H9 (cell line): Measurements from ENCODE around the gene BCL11B. TPM values are rescaled to one million over a fixed set of nuclear protein-coding genes. Genes with fewer than 3 reads are reported as not detected.

ENCODE experiments used
- DNase-seq: peaks from one replicate; pipeline ENCODE4 v3.0.0-alpha.2; 2017
- H2AFZ ChIP-seq: one replicate; pipeline ENCODE4 v1.6.1; 2013; ENCODE audit warnings: mild to moderate bottlenecking, low read length, control low read depth, moderate library complexity
- H2AK5ac ChIP-seq: 2 replicates; pipeline ENCODE4 v1.6.1; 2013; ENCODE audit warnings: low read length, control low read depth, mixed read lengths; ENCODE audit not compliant: insufficient read length
- H2BK120ac ChIP-seq: one replicate; pipeline ENCODE4 v1.6.1; 2013; ENCODE audit warnings: low read depth, mild to moderate bottlenecking, low read length, control low read depth, inconsistent platforms; ENCODE audit not compliant: poor library complexity, severe bottlenecking
- H2BK12ac ChIP-seq: 2 replicates; pipeline ENCODE4 v1.6.1; 2013; ENCODE audit warnings: low read length, control low read depth, mixed read lengths, low read depth; ENCODE audit not compliant: insufficient read length
- H2BK15ac ChIP-seq: 2 replicates; pipeline ENCODE4 v1.6.1; 2013; ENCODE audit warnings: low read depth, low read length, control low read depth
- H2BK20ac ChIP-seq: one replicate; pipeline ENCODE4 v1.6.1; 2013; ENCODE audit warnings: low read depth, mild to moderate bottlenecking, low read length, control low read depth, inconsistent platforms; ENCODE audit not compliant: poor library complexity, severe bottlenecking
- H2BK5ac ChIP-seq: 2 replicates; pipeline ENCODE4 v1.6.1; 2013; ENCODE audit warnings: low read length, control low read depth, mixed read lengths; ENCODE audit not compliant: insufficient read length
- H3K14ac ChIP-seq: 2 replicates; pipeline ENCODE4 v1.6.1; 2013; ENCODE audit warnings: low read length, control low read depth; ENCODE audit not compliant: insufficient read depth
- H3K18ac ChIP-seq: 2 replicates; pipeline ENCODE4 v1.6.1; 2013; ENCODE audit warnings: low read depth, mild to moderate bottlenecking, mixed read lengths, low read length, control low read depth; ENCODE audit not compliant: insufficient read length
- H3K23ac ChIP-seq: 2 replicates; pipeline ENCODE4 v1.6.1; 2013; ENCODE audit warnings: low read length, control low read depth, mixed read lengths, low read depth; ENCODE audit not compliant: insufficient read length
- H3K23me2 ChIP-seq: 2 replicates; pipeline ENCODE4 v1.6.1; 2013; ENCODE audit warnings: low read depth, mild to moderate bottlenecking, mixed read lengths, low read length, control low read depth; ENCODE audit not compliant: insufficient read length, poor library complexity, severe bottlenecking
- H3K27ac ChIP-seq: 2 replicates; pipeline ENCODE4 v1.5.1; 2013; ENCODE audit warnings: low read length, control low read depth, mixed read lengths, low read depth; ENCODE audit not compliant: insufficient read length
- H3K27me3 ChIP-seq: 2 replicates; pipeline ENCODE4 v1.6.1; 2013; ENCODE audit warnings: low read length, control low read depth, inconsistent platforms; ENCODE audit not compliant: insufficient read depth
- H3K4ac ChIP-seq: 2 replicates; pipeline ENCODE4 v1.6.1; 2013; ENCODE audit warnings: low read depth, mild to moderate bottlenecking, control low read depth, inconsistent platforms, low read length, moderate library complexity
- H3K4me1 ChIP-seq: 2 replicates; pipeline ENCODE4 v1.6.1; 2013; ENCODE audit warnings: low read length, control low read depth, inconsistent platforms; ENCODE audit not compliant: insufficient read depth
- H3K4me2 ChIP-seq: 2 replicates; pipeline ENCODE4 v1.6.1; 2013; ENCODE audit warnings: low read length, control low read depth, mixed read lengths; ENCODE audit not compliant: insufficient read length, insufficient read depth
- H3K56ac ChIP-seq: 2 replicates; pipeline ENCODE4 v1.6.1; 2013; ENCODE audit warnings: low read depth, mild to moderate bottlenecking, mixed read lengths, low read length, control low read depth; ENCODE audit not compliant: insufficient read length
- H3K79me1 ChIP-seq: 2 replicates; pipeline ENCODE4 v1.6.1; 2013; ENCODE audit warnings: low read depth, mild to moderate bottlenecking, moderate library complexity, low read length, control low read depth, inconsistent platforms; ENCODE audit not compliant: insufficient read depth, poor library complexity, severe bottlenecking
- H3K79me2 ChIP-seq: 2 replicates; pipeline ENCODE4 v1.6.1; 2013; ENCODE audit warnings: low read length, control low read depth, inconsistent platforms; ENCODE audit not compliant: insufficient read depth
- H3K9ac ChIP-seq: 2 replicates; pipeline ENCODE4 v1.6.1; 2013; ENCODE audit warnings: low read length, control low read depth, mixed read lengths; ENCODE audit not compliant: insufficient read length; ENCODE audit errors: extremely low read depth
- H3K9me3 ChIP-seq: one replicate; pipeline ENCODE4 v1.6.1; 2013; ENCODE audit warnings: low read depth, low read length, inconsistent platforms; ENCODE audit not compliant: control insufficient read depth
- H3T11ph ChIP-seq: one replicate; pipeline ENCODE4 v1.6.1; 2013; ENCODE audit warnings: mild to moderate bottlenecking, low read length, control low read depth, inconsistent platforms
- H4K20me1 ChIP-seq: one replicate; pipeline ENCODE4 v1.6.1; 2013; ENCODE audit not compliant: control insufficient read depth, insufficient read length, insufficient read depth
- H4K5ac ChIP-seq: 2 replicates; pipeline ENCODE4 v1.6.1; 2013; ENCODE audit warnings: low read depth, mild to moderate bottlenecking, mixed read lengths, low read length, control low read depth; ENCODE audit not compliant: insufficient read length
- H4K8ac ChIP-seq: replicated peaks from 2 replicates; pipeline ENCODE4 v1.6.1; 2013; ENCODE audit warnings: low read length, control low read depth, mixed read lengths, low read depth; ENCODE audit not compliant: insufficient read length
- H4K91ac ChIP-seq: 2 replicates; pipeline ENCODE4 v1.6.1; 2013; ENCODE audit warnings: low read depth, mild to moderate bottlenecking, moderate library complexity, mixed read lengths, low read length, control low read depth; ENCODE audit not compliant: insufficient read length
- H3K27ac Mint-ChIP-seq, 3 experiments: 2 replicates in 2 of 3; 3 replicates in 1 of 3; pipeline ENCODE4 v1.8.0; 2020 to 2021; ENCODE audit warnings: mixed read lengths in 3 of 3, mild to moderate bottlenecking in 1 of 3, moderate library complexity in 1 of 3
- H3K27me3 Mint-ChIP-seq: 2 replicates; pipeline ENCODE4 v1.8.0; 2021; ENCODE audit warnings: low read depth, mild to moderate bottlenecking, moderate library complexity, mixed read lengths
- H3K36me3 Mint-ChIP-seq, 3 experiments: 2 replicates in 2 of 3; 3 replicates in 1 of 3; pipeline ENCODE4 v1.8.0; 2020 to 2021; ENCODE audit warnings: low read depth in 3 of 3, mixed read lengths in 3 of 3; ENCODE audit not compliant: insufficient read depth in 1 of 3
- H3K4me1 Mint-ChIP-seq, 2 experiments: 2 replicates each; pipeline ENCODE4 v1.8.0; 2020; ENCODE audit warnings: mixed read lengths in 2 of 2
- H3K4me3 Mint-ChIP-seq, 2 experiments: 2 replicates in 1 of 2; 3 replicates in 1 of 2; pipeline ENCODE4 v1.8.0; 2020 to 2021; ENCODE audit warnings: mild to moderate bottlenecking in 2 of 2, mixed read lengths in 2 of 2, moderate library complexity in 1 of 2
- H3K9me3 Mint-ChIP-seq, 2 experiments: 2 replicates in 1 of 2; 3 replicates in 1 of 2; pipeline ENCODE4 v1.8.0; 2020; ENCODE audit warnings: mild to moderate bottlenecking in 2 of 2, mixed read lengths in 2 of 2, moderate library complexity in 1 of 2
- CTCF ChIP-seq: fragments of 200-600 bp; sonication (generic); conservative IDR thresholded peaks from 3 replicates; pipeline ENCODE4 v1.8.0; 2021; ENCODE audit warnings: antibody characterized with exemption, mild to moderate bottlenecking
- WGBS: extraction: QIAGEN DNeasy Blood & Tissue Kit; methylation state at CpG from one replicate; pipeline ENCODE4 v1.1.7; 2013; ENCODE audit warnings: missing lambda C conversion rate, low lambda C conversion rate, mixed read lengths; ENCODE audit not compliant: insufficient read length; ENCODE audit errors: extremely low coverage; 5-methylcytosine and 5-hydroxymethylcytosine counted together
- total RNA-seq: library from RNA; stranded (reverse); gene quantifications from 2 replicates; pipeline ENCODE4 v1.2.1, GENCODE V29; 2021

Gene BCL11B
- total RNA-seq, 1 experiment from 2014 or later = 4.9 TPM

- H4K91ac ChIP-seq = no peak overlapping the region
- H3K9me3 ChIP-seq = no peaks in the 10 kb centered on the region
- no peak overlapping the region for H3K18ac ChIP-seq
- no peak overlapping the region for H4K8ac ChIP-seq
- Mint-ChIP-seq H3K27me3 (no peaks in the 10 kb centered on the region; the same call in 1 of the 2 replicates), H3K9me3 (no peaks in the 10 kb centered on the region), H3K4me1 (peaks cover 12 to 16% of the 10 kb centered on the region in 2 experiments), H3K4me3 (no peak overlapping the region), H3K27ac (peak overlapping the region in 1 of 3 experiments; percentile 11; a peak in 1 of 7 replicates), H3K36me3 (no peaks in the 10 kb centered on the region)
- no peak overlapping the region for H3K56ac ChIP-seq
- no peak overlapping the region for H3K9ac ChIP-seq
- no peak overlapping the region for H2BK15ac ChIP-seq
- H3K23me2 ChIP-seq = no peaks in the 10 kb centered on the region
- H4K20me1 ChIP-seq = no peaks in the 10 kb centered on the region
- no peak overlapping the region for H3K23ac ChIP-seq
- no peak overlapping the region for H3T11ph ChIP-seq
- H3K4me2 ChIP-seq = no peak overlapping the region
- no CpG with 5 or more reads among the region's 10 CpGs for WGBS
- no peak overlapping the region for H4K5ac ChIP-seq
- DNase-seq = no peak
- no peak overlapping the region for H3K27ac ChIP-seq
- H2BK12ac ChIP-seq = no peak overlapping the region
- no peak overlapping the region for H2AFZ ChIP-seq
- no peak overlapping the region for H2BK20ac ChIP-seq
- no peak for TF ChIP-seq CTCF
- no peak overlapping the region for H3K14ac ChIP-seq
- H2AK5ac ChIP-seq = no peak overlapping the region
- H3K4me1 ChIP-seq = no peaks in the 10 kb centered on the region
- H2BK120ac ChIP-seq = no peak overlapping the region
- no peak overlapping the region for H2BK5ac ChIP-seq
- no peaks in the 10 kb centered on the region for H3K79me2 ChIP-seq
- H3K79me1 ChIP-seq = no peaks in the 10 kb centered on the region
- no peak overlapping the region for H3K4ac ChIP-seq
- no peaks in the 10 kb centered on the region for H3K27me3 ChIP-seq
These were observed 146.9 kb downstream of the BCL11B start for GRCh38 chr14:99125113-99125512.
